ENCODE measurements around the gene YY1.

YY1 gene

GRCh38 chr14:100330007-100330344, 91.0 kb downstream of the YY1 start (continued):
- TF ChIP-seq ZNF843 (tag by site-specific recombination; IDR thresholded peaks at IDR 0.05): no peak

- ChIA-PET POLR2A (no interaction called here), CTCF (interaction anchor here (0.6 kb wide), 1 partner anchor 245 kb away, joined by 3 read pairs; no protein-coding TSS in a partner anchor)
- TF ChIP-seq ZSCAN4 (tag by site-specific recombination; IDR thresholded peaks at IDR 0.05) (no peak), MEIS1 (CRISPR knock-in tag; IDR thresholded peaks at IDR 0.05; ENCODE audit: borderline replicate concordance) (no peak), ZNF561 (tag by site-specific recombination; IDR thresholded peaks at IDR 0.05; ENCODE audit: borderline replicate concordance) (no peak), BCL6B (tag by site-specific recombination; IDR thresholded peaks at IDR 0.05) (no peak), ZNF621 (tag by site-specific recombination; IDR thresholded peaks at IDR 0.05) (no peak), ZNF391 (tag by site-specific recombination; IDR thresholded peaks at IDR 0.05; ENCODE audit: borderline replicate concordance, low read depth) (no peak), ZSCAN23 (tag by site-specific recombination; IDR thresholded peaks at IDR 0.05) (no peak), GLIS2 (tag by site-specific recombination; IDR thresholded peaks at IDR 0.05) (peak; percentile 31), ZIC2 (tag by site-specific recombination; IDR thresholded peaks at IDR 0.05) (peak; percentile 40; the same call in 1 of the 2 replicates), EGR2 (tag by site-specific recombination; IDR thresholded peaks at IDR 0.05; ENCODE audit: low read depth) (peak; percentile 35; the same call in 1 of the 2 replicates), IKZF3 (tag by site-specific recombination; IDR thresholded peaks at IDR 0.05) (no peak), GLIS1 (tag by site-specific recombination; IDR thresholded peaks at IDR 0.05) (peak; percentile 80), ZNF341 (tag by site-specific recombination; IDR thresholded peaks at IDR 0.05; ENCODE audit: low read depth) (peak; percentile 55; the same call in 1 of the 2 replicates), ZFHX2 (tag by site-specific recombination; conservative IDR thresholded peaks at IDR 0.05) (peak; percentile 69), ZNF548 (tag by site-specific recombination; IDR thresholded peaks at IDR 0.05) (no peak), ZNF785 (tag by site-specific recombination; IDR thresholded peaks at IDR 0.05) (no peak)
- H3K9me3 ChIP-seq (ENCODE audit: control insufficient read depth, insufficient read depth, low read depth, low read length): no peaks in the 10 kb centered on the region
- no peaks in the 10 kb centered on the region for H3K4me1 ChIP-seq (ENCODE audit: control insufficient read depth, insufficient read depth, low read length)
- H3K36me3 ChIP-seq (ENCODE audit: control insufficient read depth in 2 of 2, insufficient read depth in 1 of 2, low read length in 2 of 2): peaks cover 0 to 13% of the 10 kb centered on the region in 2 experiments; a peak in 1 of 3 replicates
- H3K4me3 ChIP-seq (ENCODE audit: low read depth, low read length): no peak overlapping the region
- H3K27ac ChIP-seq (ENCODE audit: extremely low read depth, low read depth, low read length): no peak overlapping the region
Measured at GRCh38 chr14:100330388-100330931, 91.5 kb downstream of the YY1 start.

GRCh38 chr14:100332071-100332639, 93.2 kb downstream of the YY1 start:
- no peaks in the 10 kb centered on the region for H3K9me3 ChIP-seq (ENCODE audit: control insufficient read depth, insufficient read depth, low read depth, low read length)
- H3K4me3 ChIP-seq (ENCODE audit: low read depth, low read length): no peak overlapping the region
- ChIA-PET CTCF (no interaction called here), POLR2A (interaction anchor here (0.6 kb wide), 1 partner anchor 412 kb away, joined by 4 read pairs; no protein-coding TSS in a partner anchor)
- TF ChIP-seq ZNF549 (tag by site-specific recombination; IDR thresholded peaks at IDR 0.05) (no peak), PRDM1 (tag by site-specific recombination; IDR thresholded peaks at IDR 0.05) (no peak), TRIM28 (IDR thresholded peaks at IDR 0.05; ENCODE audit: borderline replicate concordance, low read length) (no peak), ZNF529 (tag by site-specific recombination; IDR thresholded peaks at IDR 0.05; ENCODE audit: insufficient replicate concordance) (no peak), ZBTB7A (tag by site-specific recombination; IDR thresholded peaks at IDR 0.05; ENCODE audit: low read depth) (no peak), MEIS1 (CRISPR knock-in tag; IDR thresholded peaks at IDR 0.05; ENCODE audit: borderline replicate concordance) (no peak), GFI1B (tag by site-specific recombination; IDR thresholded peaks at IDR 0.05) (no peak), ZNF362 (tag by site-specific recombination; IDR thresholded peaks at IDR 0.05) (no peak), MYNN (tag by site-specific recombination; IDR thresholded peaks at IDR 0.05; ENCODE audit: borderline replicate concordance) (no peak), ZNF610 (tag by site-specific recombination; IDR thresholded peaks at IDR 0.05; ENCODE audit: borderline replicate concordance) (no peak), ZNF214 (tag by site-specific recombination; IDR thresholded peaks at IDR 0.05; ENCODE audit: borderline replicate concordance) (no peak), ZNF292 (tag by site-specific recombination; IDR thresholded peaks at IDR 0.05; ENCODE audit: borderline replicate concordance, low read depth) (no peak), KLF9 (tag by site-specific recombination; IDR thresholded peaks at IDR 0.05; ENCODE audit: low read depth) (no peak), ZFP3 (tag by site-specific recombination; IDR thresholded peaks at IDR 0.05; ENCODE audit: low read depth) (no peak), ZNF341 (tag by site-specific recombination; IDR thresholded peaks at IDR 0.05; ENCODE audit: low read depth) (no peak), ZNF350 (tag by site-specific recombination; IDR thresholded peaks at IDR 0.05) (no peak), ZNF423 (tag by site-specific recombination; IDR thresholded peaks at IDR 0.05) (no peak)
- peaks cover 0 to 22% of the 10 kb centered on the region in 2 experiments; a peak in 2 of 3 replicates for H3K36me3 ChIP-seq (ENCODE audit: control insufficient read depth in 2 of 2, insufficient read depth in 1 of 2, low read length in 2 of 2)
- no peaks in the 10 kb centered on the region for H3K4me1 ChIP-seq (ENCODE audit: control insufficient read depth, insufficient read depth, low read length)
- no peak overlapping the region for H3K27ac ChIP-seq (ENCODE audit: extremely low read depth, low read depth, low read length)

Measured in HEK293 (cell line).